Epithelial cell of prostate (primary cell): Measurements from ENCODE around the gene ANKRD40.

Experiments used
- DNase-seq: peaks from one replicate; pipeline ENCODE4 v3.0.0-alpha.2; 2011; ENCODE audit warnings: low read depth, low spot score
- H3K27ac ChIP-seq: fragments of 450-650 bp; 2 replicates; pipeline ENCODE4 v1.5.1; 2017; ENCODE audit warnings: mild to moderate bottlenecking

The ANKRD40 gene

DNA sequence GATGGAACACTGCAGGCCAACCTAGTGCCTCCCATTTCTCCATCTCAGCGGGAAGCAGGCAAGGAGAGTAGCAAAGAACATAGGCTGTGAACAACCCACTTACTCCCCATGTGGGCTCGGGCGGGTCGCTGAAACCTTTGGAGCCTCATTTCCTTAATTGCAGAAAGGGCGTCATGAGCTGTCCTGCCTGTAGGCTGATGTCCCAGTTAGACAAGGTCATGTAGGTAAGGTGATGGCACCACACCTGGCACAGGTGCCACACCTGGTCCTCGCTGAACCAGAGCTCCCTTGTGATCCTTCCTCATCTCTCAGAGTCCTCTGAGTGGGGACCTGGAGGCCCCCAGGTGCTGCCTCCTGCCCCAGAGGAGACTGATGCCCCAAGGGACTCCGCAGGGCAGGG, 50.1 kb downstream of the ANKRD40 start:
- no peak overlapping the region for H3K27ac ChIP-seq
- DNase-seq: no peak

DNA sequence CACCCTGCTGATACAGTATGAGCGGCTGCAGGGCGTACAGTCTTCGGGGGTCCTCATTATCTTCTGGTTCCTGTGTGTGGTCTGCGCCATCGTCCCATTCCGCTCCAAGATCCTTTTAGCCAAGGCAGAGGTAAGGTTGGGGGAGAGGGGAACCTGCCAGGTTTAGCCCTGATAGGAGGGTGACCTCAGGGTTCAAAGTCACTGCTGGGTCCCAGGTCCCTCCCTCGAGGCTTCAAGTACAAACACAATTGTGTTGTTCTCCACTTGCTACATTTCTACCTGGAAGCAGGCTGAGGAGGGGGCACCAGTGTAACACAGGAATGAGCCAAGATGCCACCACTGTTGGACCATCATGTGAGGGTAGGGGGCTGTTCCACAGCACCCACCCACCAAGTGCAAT, 50.7 kb downstream of the ANKRD40 start:
- no peak for DNase-seq
- no peak overlapping the region for H3K27ac ChIP-seq

DNA sequence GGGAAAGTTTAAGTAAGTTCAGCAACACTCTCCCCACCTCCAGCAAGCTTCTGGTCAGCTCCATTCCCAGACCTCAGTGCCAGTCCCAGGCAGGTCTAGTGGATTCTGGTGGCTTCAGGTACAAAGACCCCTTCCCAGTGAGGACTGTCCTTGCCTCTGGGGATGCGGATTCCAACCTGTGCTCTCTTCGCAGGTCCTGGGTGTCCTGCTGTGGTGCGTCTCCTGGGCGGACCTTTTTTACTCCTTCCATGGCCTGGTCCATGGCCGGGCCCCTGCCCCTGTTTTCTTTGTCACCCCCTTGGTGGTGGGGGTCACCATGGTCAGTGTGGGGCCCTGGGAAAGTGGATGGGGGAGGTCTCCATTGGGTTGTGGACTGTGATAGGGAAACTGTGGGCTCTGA, 51.2 kb downstream of the ANKRD40 start:
- no peak for DNase-seq
- no peak overlapping the region for H3K27ac ChIP-seq

DNA sequence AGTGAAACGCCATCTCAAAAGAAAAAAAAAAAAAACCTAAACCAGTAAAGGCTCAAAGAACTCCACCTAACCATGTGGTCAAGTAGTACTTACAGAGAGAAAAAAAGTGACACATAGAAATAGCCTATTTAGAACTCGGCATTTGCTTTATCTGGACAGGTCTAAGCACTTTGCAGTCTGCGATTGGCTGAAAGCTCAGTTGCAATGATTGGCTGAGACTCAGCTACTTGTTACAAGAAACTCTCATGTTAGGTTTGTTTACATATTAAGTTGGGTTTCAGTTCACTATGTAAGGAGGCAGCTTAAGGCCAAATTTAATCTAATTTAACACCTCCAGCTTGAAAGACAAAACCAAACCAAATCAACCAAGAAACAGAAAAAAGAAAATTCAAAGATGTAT, 54.0 kb downstream of the ANKRD40 start:
- no peak overlapping the region for H3K27ac ChIP-seq
- DNase-seq: no peak

DNA sequence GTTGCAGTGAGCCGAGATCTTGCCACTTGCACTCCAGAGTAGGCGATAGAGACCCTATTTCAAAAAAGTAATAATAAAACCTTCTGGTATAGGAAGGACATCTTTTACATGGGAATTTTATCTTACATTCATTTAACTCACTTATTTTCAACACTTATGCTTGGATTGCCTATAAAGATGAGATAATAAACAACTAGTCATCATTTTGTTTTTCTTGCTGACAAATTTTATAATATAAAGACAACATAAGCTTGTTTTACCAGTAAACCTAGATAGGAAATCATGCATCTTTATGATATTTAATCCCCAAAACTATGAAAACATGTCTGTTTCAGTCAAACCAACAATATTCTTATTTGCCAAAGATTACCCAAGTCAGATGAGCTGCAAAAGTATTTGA, 56.1 kb downstream of the ANKRD40 start:
- DNase-seq: no peak
- no peak overlapping the region for H3K27ac ChIP-seq

DNA sequence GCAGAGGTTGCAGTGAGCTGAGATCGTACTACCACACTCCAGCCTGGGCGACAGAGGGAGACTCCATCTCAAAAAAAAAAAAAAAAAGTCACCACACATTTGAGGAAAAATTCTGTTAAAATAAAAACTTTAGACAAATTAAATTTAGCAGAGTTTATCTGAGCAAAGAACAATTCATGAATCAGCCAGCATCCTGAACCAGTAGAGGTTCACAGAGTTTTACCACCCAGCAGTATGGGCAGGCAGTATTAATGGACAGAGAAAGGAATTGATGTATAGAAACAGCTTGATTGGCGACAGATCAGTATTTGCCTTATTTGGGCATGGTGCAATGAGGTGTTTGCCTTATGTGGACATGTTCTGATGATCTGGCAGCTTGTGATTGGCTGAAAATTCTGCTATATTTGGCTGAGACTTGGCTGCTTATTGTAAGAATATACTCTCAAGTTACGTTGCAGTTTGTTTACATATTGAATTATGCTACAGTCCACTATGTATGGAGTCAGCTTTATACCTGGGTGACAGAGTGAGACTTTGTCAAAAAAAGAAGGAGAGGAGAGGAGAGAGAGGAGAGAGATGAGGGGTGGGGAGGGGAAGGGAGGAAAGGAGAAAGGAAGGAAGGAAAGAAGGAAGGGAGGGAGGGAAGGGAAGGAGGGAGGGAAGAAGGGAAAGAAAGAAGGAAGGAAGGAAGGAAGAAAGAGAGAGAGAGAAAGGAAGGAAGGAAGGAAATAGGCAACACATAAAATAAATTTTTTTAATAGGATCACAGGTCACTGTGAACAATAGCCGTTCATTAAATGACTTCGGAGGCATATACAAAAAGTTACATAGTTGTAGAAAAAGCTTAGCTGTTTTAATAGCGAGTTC, 58.4 kb downstream of the ANKRD40 start:
- no peak for DNase-seq
- H3K27ac ChIP-seq: no peak overlapping the region

DNA sequence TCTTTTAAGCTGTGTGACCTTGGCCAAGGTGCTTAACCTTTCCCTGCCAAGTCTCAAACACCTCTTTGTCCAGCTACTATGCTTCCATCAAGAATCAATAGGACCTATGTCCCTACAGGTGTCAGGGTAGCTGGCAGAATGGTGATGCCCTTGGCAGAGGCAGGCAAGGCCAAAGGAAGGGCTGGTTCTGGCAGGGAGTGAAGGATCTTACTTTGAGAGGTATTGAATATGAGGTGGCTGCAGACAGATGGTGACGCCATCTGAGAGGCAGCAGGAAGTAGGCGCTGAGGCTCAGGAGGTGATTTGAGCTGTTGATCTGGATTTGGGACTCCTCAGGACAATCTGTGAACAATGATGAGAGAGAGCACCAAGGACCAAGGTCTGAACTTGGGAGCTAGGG, 60.5 kb downstream of the ANKRD40 start:
- no peak overlapping the region for H3K27ac ChIP-seq

DNA sequence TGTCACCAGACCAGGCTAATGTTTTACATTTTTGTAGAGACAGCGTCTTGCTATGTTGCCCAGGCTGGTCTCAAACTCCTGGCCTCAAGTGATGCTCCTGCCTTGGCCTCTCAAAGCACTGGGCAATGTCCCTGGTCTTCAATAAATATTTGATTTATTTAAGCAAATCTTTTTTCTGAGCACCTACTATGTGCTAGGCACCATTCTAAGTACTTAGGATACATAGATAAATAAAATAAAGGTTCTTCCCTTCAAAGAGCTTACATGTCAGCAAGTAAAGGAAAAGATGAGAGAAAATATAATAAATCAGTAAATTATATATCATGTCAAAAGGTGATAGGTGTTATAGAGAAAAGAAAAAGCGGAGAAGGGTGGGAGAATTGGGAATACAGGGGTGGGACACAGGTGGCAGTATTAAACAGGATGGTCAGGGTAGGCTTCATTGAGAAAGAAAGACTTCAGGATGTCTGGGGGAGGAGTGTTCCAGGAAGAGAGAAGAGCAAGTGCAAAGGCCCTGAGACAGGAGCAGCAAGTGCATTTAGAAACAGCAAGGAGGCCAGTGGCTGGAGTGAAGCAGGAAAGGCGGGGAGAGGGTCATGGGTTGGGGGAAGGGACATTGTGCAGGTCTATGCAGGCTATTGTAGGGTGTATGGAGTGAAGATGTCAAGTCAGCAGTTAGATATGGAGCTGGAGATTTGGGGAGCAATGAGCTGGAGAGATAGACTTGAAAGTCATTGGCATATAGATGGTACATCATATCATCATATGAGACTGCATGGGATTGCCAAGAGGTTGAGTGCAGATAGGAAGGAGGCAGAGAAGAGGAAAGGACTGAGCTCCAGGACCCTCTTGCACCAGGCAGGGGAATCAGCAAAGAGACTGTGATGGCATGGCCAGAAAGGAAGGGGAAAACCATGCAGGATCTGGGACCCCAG, 61.7 kb downstream of the ANKRD40 start:
- no peak overlapping the region for H3K27ac ChIP-seq
- no peak for DNase-seq

More for the DNA sequence above, 60.5 kb downstream of the ANKRD40 start:
- DNase-seq: no peak
